ENCODE results near the gene UBA3.

UBA3 gene

GRCh38 chr3:69080233-69080920 is at the start of gene UBA3:
Gene UBA3 (minus strand): TSS chr3:69080365. CDS start chr3:69080353, 12 bp downstream.
- in situ Hi-C loops (cut with HindIII; ENCODE audit: low sequenced_read_pairs): no loop called here

GRCh38 chr3:69129531-69129930 is 49.4 kb upstream of the UBA3 start:
- in situ Hi-C loops (cut with HindIII; ENCODE audit: low sequenced_read_pairs): no loop called here

- in situ Hi-C loops (cut with HindIII; ENCODE audit: low sequenced_read_pairs): no loop called here
These were observed 48.3 kb upstream of the UBA3 start for GRCh38 chr3:69128509-69128908.

- in situ Hi-C loops (cut with HindIII; ENCODE audit: low sequenced_read_pairs): no loop called here
These were observed 46.8 kb upstream of the UBA3 start for GRCh38 chr3:69126999-69127398.

GRCh38 chr3:69126216-69126615 is 46.1 kb upstream of the UBA3 start:
- in situ Hi-C loops (cut with HindIII; ENCODE audit: low sequenced_read_pairs): no loop called here

- in situ Hi-C loops (cut with HindIII; ENCODE audit: low sequenced_read_pairs): loop anchor here (25.0 kb wide), 1 partner anchor 540 kb away; no protein-coding TSS in a partner anchor
These were observed 42.2 kb upstream of the UBA3 start, which contains the start of gene LMOD3 for GRCh38 chr3:69122403-69122802. Gene LMOD3 (minus strand): TSS chr3:69122595. CDS start chr3:69122386, 209 bp downstream.

- in situ Hi-C loops (cut with HindIII; ENCODE audit: low sequenced_read_pairs): loop anchor here (25.0 kb wide), 1 partner anchor 540 kb away; no protein-coding TSS in a partner anchor
These were observed 41.8 kb upstream of the UBA3 start for GRCh38 chr3:69121950-69122349.

- in situ Hi-C loops (cut with HindIII; ENCODE audit: low sequenced_read_pairs): loop anchor here (25.0 kb wide), 1 partner anchor 541 kb away; no protein-coding TSS in a partner anchor
These were observed 41.3 kb upstream of the UBA3 start for GRCh38 chr3:69121513-69121912.

- in situ Hi-C loops (cut with HindIII; ENCODE audit: low sequenced_read_pairs): loop anchor here (25.0 kb wide), 1 partner anchor 541 kb away; no protein-coding TSS in a partner anchor
These were observed 40.8 kb upstream of the UBA3 start for GRCh38 chr3:69120879-69121464.

- in situ Hi-C loops (cut with HindIII; ENCODE audit: low sequenced_read_pairs): loop anchor here (25.0 kb wide), 1 partner anchor 543 kb away; no protein-coding TSS in a partner anchor
These were observed 39.5 kb upstream of the UBA3 start for GRCh38 chr3:69119681-69120080.

- in situ Hi-C loops (cut with HindIII; ENCODE audit: low sequenced_read_pairs): loop anchor here (25.0 kb wide), 1 partner anchor 543 kb away; no protein-coding TSS in a partner anchor
These were observed 39.0 kb upstream of the UBA3 start for GRCh38 chr3:69119138-69119537.

GRCh38 chr3:69118555-69118954 is 38.4 kb upstream of the UBA3 start:
- in situ Hi-C loops (cut with HindIII; ENCODE audit: low sequenced_read_pairs): loop anchor here (25.0 kb wide), 1 partner anchor 544 kb away; no protein-coding TSS in a partner anchor

GRCh38 chr3:69116897-69117296 is 36.7 kb upstream of the UBA3 start:
- in situ Hi-C loops (cut with HindIII; ENCODE audit: low sequenced_read_pairs): loop anchor here (25.0 kb wide), 1 partner anchor 545 kb away; no protein-coding TSS in a partner anchor

GRCh38 chr3:69116162-69116561 is 36.0 kb upstream of the UBA3 start:
- in situ Hi-C loops (cut with HindIII; ENCODE audit: low sequenced_read_pairs): loop anchor here (25.0 kb wide), 1 partner anchor 546 kb away; no protein-coding TSS in a partner anchor

GRCh38 chr3:69115731-69116130 is 35.6 kb upstream of the UBA3 start:
- in situ Hi-C loops (cut with HindIII; ENCODE audit: low sequenced_read_pairs): loop anchor here (25.0 kb wide), 1 partner anchor 547 kb away; no protein-coding TSS in a partner anchor

- in situ Hi-C loops (cut with HindIII; ENCODE audit: low sequenced_read_pairs): loop anchor here (25.0 kb wide), 1 partner anchor 549 kb away; no protein-coding TSS in a partner anchor
These were observed 33.4 kb upstream of the UBA3 start for GRCh38 chr3:69113536-69113935.

GRCh38 chr3:69110941-69111546 is 30.9 kb upstream of the UBA3 start:
- in situ Hi-C loops (cut with HindIII; ENCODE audit: low sequenced_read_pairs): loop anchor here (25.0 kb wide), 1 partner anchor 551 kb away; no protein-coding TSS in a partner anchor

GRCh38 chr3:69108811-69109210 is 28.6 kb upstream of the UBA3 start:
- in situ Hi-C loops (cut with HindIII; ENCODE audit: low sequenced_read_pairs): loop anchor here (25.0 kb wide), 1 partner anchor 553 kb away; no protein-coding TSS in a partner anchor

GRCh38 chr3:69107841-69108240 is 27.7 kb upstream of the UBA3 start:
- in situ Hi-C loops (cut with HindIII; ENCODE audit: low sequenced_read_pairs): loop anchor here (25.0 kb wide), 1 partner anchor 554 kb away; no protein-coding TSS in a partner anchor

GRCh38 chr3:69105320-69105719 is 25.2 kb upstream of the UBA3 start:
- in situ Hi-C loops (cut with HindIII; ENCODE audit: low sequenced_read_pairs): loop anchor here (25.0 kb wide), 1 partner anchor 557 kb away; no protein-coding TSS in a partner anchor

GRCh38 chr3:69104586-69104985 is 24.4 kb upstream of the UBA3 start:
- in situ Hi-C loops (cut with HindIII; ENCODE audit: low sequenced_read_pairs): loop anchor here (25.0 kb wide), 1 partner anchor 558 kb away; no protein-coding TSS in a partner anchor

Measured in DLD1 (cell line).